NCI-H526 treated with DMSO at 0.1 percent for 48 hours (cell line): Measurements from ENCODE around the gene STPG3.

ENCODE experiments used
- DNase-seq: peaks from one replicate; lab custom pipeline; 2025; lab: John Stamatoyannopoulos, UW

Gene STPG3

GRCh38 chr9:137222190-137223077 lies 28.7 kb upstream of the STPG3 start, which contains the start of gene RNF208:
Gene RNF208, minus strand, starts transcription at chr9:137222240. Its CDS starts 1,028 bp downstream, at chr9:137221212.
- DNase-seq: no peak

- DNase-seq: peak; percentile 82
Measured at GRCh38 chr9:137223078-137223970, 27.8 kb upstream of the STPG3 start.

- no peak for DNase-seq
Measured at GRCh38 chr9:137224830-137225694, 26.0 kb upstream of the STPG3 start, which contains the start of gene CYSRT1. Gene CYSRT1, plus strand, starts transcription at chr9:137225174. Its CDS starts 448 bp downstream, at chr9:137225622.

GRCh38 chr9:137225699-137226331 lies 25.3 kb upstream of the STPG3 start:
- DNase-seq: no peak

GRCh38 chr9:137226338-137227053 lies 24.6 kb upstream of the STPG3 start:
- DNase-seq: no peak

- DNase-seq: peak; percentile 23
Measured at GRCh38 chr9:137227054-137227852, 23.8 kb upstream of the STPG3 start, which contains the start of gene RNF224. Gene RNF224, plus strand, starts transcription at chr9:137227502. Its CDS starts 834 bp downstream, at chr9:137228336.

- DNase-seq: no peak
Measured at GRCh38 chr9:137227853-137228505, 23.1 kb upstream of the STPG3 start.

- DNase-seq: no peak
Measured at GRCh38 chr9:137228506-137228967, 22.5 kb upstream of the STPG3 start.

GRCh38 chr9:137228968-137229896 lies 21.9 kb upstream of the STPG3 start:
- no peak for DNase-seq

GRCh38 chr9:137229903-137230704 lies 21.0 kb upstream of the STPG3 start:
- DNase-seq: no peak

- DNase-seq: no peak
Measured at GRCh38 chr9:137230705-137231371, 20.2 kb upstream of the STPG3 start, which contains the start of gene SLC34A3. Gene SLC34A3, plus strand, starts transcription at chr9:137230901. Its CDS starts 802 bp downstream, at chr9:137231703.

- no peak for DNase-seq
Measured at GRCh38 chr9:137231372-137232039, 19.6 kb upstream of the STPG3 start.

GRCh38 chr9:137232101-137232500 lies 19.0 kb upstream of the STPG3 start:
- no peak for DNase-seq

- no peak for DNase-seq
Measured at GRCh38 chr9:137232510-137232909, 18.6 kb upstream of the STPG3 start.

GRCh38 chr9:137233143-137233980 lies 17.7 kb upstream of the STPG3 start:
- no peak for DNase-seq
